Sigmoid colon (tissue), 7 donors: ENCODE results near the gene NFKBIZ. TPM values are rescaled to one million over a fixed set of nuclear protein-coding genes. Genes with fewer than 3 reads are reported as not detected.

ENCODE experiments used
- polyA plus RNA-seq, 3 donors: library from polyadenylated mRNA; stranded (reverse); fragments of 200-250 nt; gene quantifications; one replicate each; pipeline ENCODE4 v1.2.3, GENCODE V29; 2013
- total RNA-seq, 4 donors: library from RNA; depleted of rRNA; stranded (reverse); fragments of >200 nt; gene quantifications; one replicate each; pipeline ENCODE4 v1.1.0, GENCODE V29; 2016
- donor health status: healthy with polysubstance abuse.
- donor health status: Bipolar disorder and iron deficiency.
- donor health status: healthy.

The NFKBIZ gene
- total and polyA plus RNA-seq, 7 donors: 4.2 to 121 (median 55.0) TPM

Other genes with a start within 250 kb of the NFKBIZ start
- gene ZBTB11, start 172.4 kb upstream of the NFKBIZ start, total RNA-seq: 10 to 100 TPM; 18.6 to 24.4 (median 21.5) TPM
- gene ZBTB11, start 172.4 kb upstream of the NFKBIZ start, polyA plus RNA-seq: 1 to 10 TPM; 3.0 to 7.1 (median 3.5) TPM
- 1,000 to 10,000 TPM; 1,731 to 3,301 (median 2,222) TPM for gene RPL24, start 162.8 kb upstream of the NFKBIZ start, total RNA-seq
- gene RPL24, start 162.8 kb upstream of the NFKBIZ start, polyA plus RNA-seq: 1,000 to 10,000 TPM; 1,942 to 3,503 (median 2,378) TPM
- 10 to 100 TPM in 2 of 4 donors, 1 to 10 TPM in 2; 9.0 to 11.1 (median 10.3) TPM for gene CEP97, start 124.9 kb upstream of the NFKBIZ start, total RNA-seq
- 1 to 10 TPM in 2 of 3 donors, under 1 TPM in 1; 0.69 to 2.2 (median 1.8) TPM for gene CEP97, start 124.9 kb upstream of the NFKBIZ start, polyA plus RNA-seq
- gene NXPE3, start 70.3 kb upstream of the NFKBIZ start, total RNA-seq: 10 to 100 TPM; 11.5 to 15.8 (median 13.2) TPM
- 1 to 10 TPM in 2 of 3 donors, under 1 TPM in 1; 0.92 to 8.8 (median 1.8) TPM for gene NXPE3, start 70.3 kb upstream of the NFKBIZ start, polyA plus RNA-seq